Measurements from ENCODE around the gene HOXB5.

Gene HOXB5

GRCh38 chr17:48546924-48547807 lies 46.4 kb downstream of the HOXB5 start:
- no peak for DNase-seq

DNA sequence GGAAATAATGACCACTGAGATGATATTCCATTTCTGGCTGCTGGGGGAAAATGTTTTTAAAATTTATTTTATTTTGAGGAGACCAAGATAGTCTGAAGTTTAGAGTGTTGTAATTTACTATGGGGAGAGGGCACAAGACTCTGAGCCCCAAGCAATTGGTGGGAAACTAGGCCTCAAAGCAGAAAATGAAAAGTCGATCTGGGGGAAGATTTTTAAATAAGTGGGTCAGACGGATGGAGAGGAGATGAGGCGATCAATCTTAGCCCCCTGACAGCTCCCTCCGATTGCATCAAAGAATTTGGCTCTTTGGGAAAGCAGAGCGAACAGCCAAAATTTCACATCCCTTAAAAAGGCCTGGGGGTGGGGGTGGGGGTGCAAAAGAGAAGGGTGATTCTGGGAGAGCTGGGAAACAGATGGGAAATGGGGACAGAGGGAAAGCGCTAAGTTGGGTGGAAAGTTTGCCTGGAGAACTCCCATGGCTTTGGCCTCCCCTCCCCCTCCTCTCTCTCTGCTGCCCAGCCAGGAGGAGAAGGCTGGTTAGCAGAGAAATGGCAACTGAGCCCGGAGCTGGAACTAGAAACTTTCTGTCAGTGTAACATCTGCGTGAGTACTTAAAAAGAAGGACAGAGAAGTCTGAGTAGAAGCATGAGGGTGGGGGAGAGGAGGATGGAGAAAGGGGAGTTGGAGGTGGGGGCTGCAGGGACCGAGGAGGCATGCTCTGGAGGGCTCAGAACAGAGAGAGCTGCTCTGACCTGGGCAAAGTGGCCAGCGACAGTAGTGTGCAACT lies 47.2 kb downstream of the HOXB5 start:
- peak; percentile 66 for DNase-seq

DNA sequence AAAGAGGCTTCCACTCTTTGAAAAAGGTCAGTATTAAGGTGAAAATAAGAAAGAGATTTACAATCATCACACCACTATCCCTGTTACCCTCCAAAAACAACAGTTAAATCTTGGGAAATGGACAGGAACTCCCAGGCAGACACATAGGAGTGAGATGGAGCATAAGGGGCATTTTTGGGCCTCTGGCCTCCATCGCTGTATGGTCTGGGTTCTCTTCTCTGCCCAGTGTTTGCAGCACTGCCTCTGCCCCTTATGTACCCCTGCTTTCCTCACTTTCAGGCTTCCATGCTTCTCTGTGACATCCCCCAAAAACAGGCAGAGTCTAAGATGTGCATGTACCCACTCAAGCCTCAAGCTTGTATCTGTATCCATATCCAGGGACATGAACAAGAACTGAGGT lies 48.0 kb downstream of the HOXB5 start:
- DNase-seq, result no peak

GRCh38 chr17:48545022-48545375 lies 48.6 kb downstream of the HOXB5 start, which contains the start of gene HOXB2:
Gene HOXB2, minus strand, starts transcription at chr17:48545109. Its CDS starts 198 bp downstream, at chr17:48544911.
- DNase-seq, result peak; percentile 74

DNA sequence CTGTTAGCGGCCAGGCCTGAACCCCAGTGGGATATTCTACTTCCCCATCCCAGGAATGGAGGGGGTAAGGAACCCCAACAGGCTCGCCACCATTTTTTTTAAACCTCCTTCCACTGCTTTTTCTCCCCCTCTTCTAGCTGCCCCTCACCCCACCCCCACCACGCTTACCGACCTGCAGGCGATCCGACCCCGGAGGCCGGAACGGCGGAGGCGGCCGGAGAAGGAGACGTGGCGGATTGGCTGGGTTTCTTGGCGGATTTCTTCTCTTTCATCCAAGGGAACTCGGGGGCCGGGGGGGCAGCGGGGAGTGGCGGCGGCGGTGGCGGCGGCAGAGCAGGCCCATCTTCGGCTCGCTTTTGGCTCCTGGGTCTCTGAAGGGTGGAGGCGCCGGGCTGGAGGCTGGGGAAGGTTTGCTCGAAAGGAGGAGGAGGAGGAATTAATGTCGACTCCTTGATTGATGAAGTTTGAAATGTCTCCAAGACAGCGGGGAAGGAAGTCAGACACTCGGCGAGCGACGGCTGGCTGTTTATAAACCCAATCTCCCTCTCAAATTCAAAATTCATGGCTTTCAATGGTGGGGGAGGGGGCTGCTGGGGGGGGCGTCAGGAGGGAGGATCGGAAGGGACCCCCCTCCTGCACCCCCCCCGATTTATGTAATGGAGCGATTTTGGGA lies 49.1 kb downstream of the HOXB5 start:
- peak; percentile 81 for DNase-seq

- no peak for DNase-seq
These were observed 49.7 kb downstream of the HOXB5 start for GRCh38 chr17:48543854-48544348.

GRCh38 chr17:48543107-48543853 lies 50.3 kb downstream of the HOXB5 start:
- DNase-seq, result peak; percentile 69

DNA sequence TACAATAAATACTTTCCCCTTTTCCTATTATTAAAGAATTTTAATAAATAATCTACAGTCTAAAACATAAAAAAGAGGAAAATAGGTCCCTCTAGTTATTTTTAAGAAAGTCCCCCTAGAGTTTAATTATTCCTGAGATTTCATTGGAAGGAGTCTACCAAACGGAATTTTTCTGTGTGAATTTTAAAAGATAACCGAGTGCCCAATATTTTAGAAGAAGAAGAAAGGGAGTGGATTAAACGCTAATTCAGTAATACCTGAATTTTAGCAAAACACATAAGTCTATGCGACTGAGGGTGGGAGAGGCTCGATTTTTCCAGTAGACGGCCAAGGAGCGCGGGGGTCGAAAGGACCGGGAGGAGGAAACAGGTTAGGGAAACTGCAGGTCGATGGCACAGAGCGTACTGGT lies 50.9 kb downstream of the HOXB5 start:
- no peak for DNase-seq

DNA sequence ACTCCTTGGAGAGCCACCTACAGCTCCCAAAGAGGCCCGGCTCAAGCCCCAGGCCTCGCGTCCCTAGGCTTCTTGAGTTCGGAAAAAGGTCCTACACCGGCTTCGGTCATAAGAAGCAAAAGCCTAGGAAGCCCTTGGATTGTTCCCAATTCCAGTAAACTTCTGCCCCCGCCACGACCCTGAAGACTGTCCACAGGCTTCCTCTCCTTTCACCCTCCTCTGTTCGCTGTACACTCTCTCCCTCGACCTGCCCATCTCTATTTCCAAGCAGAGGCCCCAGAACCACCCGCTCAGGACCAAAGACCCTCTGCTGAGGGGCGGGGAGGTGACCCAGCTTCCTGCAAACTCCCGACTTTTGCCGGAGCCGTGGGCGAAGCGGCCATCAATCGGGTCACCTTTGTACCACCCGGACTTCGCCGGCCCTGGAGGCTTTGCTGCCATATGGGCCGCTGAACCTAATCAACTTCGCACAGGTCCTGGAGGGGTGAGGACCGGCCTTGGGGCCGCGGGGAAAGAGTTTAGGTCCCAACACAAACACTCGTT lies 51.4 kb downstream of the HOXB5 start:
- DNase-seq, result no peak

DNA sequence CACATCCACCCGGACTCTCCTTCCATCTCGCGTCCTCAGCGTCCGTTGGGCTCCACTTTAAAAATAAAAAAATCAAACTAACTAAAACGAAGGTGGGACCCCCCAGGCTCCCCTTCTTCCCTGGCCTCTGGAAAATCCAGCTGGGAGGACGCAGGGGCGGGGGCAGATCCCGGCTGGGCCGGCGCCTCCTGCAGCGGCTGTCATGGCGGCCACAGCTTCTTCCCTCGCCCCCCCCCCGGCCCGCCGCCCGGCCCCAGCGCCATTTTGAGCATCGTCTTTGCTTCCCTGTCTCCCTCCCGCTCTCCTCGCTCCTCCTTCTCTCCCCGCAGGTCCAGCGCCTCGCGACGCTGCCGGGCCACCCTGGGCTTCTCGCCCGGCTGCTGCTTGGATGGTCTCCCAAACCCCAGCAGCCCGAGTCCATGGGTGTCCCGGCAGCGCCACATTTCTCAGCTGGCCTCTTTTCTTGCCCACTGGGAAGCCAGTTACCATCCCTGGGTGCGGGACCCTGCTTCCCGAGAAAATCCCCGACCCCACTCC lies 51.9 kb downstream of the HOXB5 start:
- DNase-seq, result peak; percentile 82
